ENCODE measurements around the gene KDM5A. TPM values are rescaled to one million over a fixed set of nuclear protein-coding genes. Genes with fewer than 3 reads are reported as not detected.
"Not testable (repeated sequence)": the region's sequence is repeated elsewhere in the genome, so short reads cannot be mapped to it uniquely, and the experiment has no call there.

KDM5A gene
- total RNA-seq, 1 experiment from 2014 or later: 43.0 TPM

DNA sequence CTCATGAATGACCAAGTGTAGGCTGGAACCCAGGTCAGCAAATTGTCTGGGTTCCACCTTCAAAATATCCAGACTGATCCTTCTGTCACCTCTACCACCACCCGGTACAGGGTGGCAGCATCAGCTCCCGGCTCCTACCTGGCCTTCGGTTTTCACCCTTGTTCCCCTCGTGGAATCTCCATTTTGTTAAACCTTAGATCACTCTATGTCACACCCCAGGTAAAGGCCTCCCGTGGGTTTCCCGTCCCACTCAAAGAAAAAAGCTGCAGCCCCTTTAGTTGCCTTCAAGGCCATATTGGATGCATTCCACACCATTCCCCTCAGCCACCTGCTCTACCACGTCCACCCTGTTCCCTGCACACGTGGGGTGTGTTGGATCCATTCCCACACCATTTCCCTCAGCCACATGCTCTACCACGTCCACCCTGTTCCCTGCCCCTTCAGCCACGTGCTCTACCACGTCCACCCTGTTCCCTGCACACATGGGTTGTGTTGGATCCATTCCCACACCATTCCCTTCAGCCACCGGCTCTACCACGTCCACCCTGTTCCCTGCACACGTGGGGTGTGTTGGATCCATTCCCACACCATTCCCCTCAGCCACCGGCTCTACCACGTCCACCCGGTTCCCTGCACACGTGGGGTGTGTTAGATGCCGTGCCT, 150.3 kb downstream of the KDM5A start:
- DNase-seq (ENCODE audit: low spot score): no peak

DNA sequence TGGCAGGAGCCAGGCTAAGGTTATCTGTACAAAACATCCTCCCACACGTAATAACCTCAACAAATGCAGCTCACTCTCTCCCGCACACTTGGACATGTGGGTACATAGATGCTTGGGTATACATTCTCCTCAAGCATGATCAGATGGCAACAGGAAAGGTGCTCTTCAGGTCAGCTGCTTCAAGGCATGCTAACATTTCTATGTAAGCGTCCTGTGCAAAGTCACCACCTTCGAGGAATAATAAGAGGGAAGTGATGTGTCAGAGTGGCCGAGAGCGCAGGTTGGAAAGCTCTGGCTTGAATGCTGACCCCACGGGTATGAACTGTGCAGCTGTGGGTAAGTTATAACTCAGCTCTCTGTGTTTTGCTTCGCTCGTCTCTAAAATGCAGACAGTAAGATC, 151.0 kb downstream of the KDM5A start:
- no peak for DNase-seq (ENCODE audit: low spot score)

DNA sequence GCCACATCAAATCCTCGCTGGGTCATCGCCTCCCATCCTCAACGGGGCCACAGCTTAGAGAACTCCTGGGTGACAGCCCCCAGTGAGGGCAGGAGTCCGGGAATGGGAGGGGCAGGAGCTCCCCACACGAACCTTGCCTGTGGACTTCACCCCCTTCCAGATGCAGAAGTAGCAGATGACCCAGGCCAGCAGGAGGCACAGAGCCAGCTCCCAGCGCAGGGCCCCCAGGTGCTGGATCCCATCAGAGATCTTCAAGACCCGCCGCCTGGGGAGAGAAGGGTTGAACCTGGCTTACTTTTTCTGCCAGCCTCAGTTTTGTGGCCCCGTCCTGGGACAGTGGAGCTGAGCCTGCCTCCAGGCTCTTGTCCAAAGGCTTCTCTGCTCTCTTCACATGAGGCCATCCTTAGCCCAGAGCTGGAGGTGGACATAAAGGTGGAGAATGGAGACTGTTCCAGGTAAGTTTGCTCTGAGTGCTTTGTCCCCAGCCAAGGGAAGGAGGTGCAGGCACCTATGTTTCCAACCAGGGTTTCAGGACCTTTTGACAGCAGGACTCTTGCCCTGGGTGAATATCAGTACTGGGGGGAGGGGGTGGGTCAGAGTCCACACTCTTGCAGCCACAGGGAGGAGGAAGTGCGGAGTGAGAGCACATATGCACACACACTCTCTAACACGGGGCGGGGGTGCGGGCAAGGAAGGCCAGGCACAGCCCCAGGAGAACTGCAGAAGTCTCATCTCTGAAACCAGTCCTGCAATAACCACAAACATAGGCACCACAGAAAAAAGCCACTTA, 151.9 kb downstream of the KDM5A start:
- DNase-seq (ENCODE audit: low spot score): no peak

DNA sequence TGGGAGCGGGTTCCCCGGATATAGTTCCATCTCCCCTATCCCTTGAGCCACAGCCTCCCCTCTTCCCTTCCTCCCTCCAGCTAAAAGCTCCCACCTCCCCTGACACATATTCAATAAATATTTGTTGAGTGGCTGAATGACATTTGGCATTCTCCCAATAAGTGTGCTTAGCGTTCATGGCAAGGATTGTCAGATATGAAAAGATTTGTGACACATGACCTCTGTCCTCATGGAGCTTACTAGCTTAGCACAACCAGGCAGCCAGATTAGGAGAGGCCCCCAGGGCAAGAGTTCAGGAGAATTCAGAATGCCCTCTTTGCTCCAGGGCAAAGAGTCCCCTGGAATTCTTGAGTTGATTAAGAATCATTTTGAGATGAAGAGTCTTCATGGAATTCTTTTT, 152.7 kb downstream of the KDM5A start:
- DNase-seq (ENCODE audit: low spot score): no peak

DNA sequence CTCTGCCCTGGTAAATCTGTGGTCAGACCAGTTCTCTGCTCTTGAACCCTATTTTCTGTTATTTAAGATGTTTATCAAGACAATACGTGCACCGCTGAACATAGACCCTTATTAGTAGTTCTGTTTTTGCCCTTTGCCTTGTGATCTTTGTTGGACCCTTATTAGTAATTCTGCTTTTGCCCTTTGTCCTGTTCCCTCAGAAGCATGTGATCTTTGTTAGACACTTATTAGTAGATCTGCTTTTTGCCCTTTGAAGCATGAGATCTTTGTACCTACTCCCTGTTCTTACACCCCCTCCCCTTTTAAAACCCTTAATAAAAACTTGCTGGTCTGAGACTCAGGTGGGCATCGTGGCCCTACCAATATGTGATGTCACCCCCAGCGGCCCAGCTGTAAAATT, 153.2 kb downstream of the KDM5A start:
- DNase-seq (ENCODE audit: low spot score): not testable (repeated sequence)

DNA sequence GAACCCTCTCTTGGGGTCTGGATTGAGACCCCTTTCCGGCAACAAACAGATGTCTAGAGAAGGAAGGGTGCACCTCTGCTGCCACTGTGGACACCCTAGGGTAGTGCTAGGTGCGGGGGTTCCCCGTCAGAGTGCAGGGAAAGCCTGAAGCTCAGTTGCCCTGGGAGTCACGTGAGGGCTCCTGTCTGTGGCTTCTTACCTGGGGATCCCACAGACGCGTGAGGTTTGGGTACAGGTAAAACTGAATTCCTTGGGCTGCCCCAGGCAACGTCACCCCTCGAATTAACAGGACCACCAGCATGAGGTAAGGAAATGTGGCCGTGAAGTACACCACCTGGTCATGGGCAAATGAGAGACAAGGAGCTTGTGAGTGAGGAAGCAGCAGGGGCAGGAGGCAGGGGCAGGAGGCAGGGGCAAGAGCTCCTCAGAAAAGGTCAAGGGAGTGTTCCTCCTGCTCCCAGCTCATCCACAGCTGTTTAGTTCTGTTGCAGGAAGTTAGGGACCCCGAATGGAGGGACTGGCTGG, 154.2 kb downstream of the KDM5A start:
- no peak for DNase-seq (ENCODE audit: low spot score)

DNA sequence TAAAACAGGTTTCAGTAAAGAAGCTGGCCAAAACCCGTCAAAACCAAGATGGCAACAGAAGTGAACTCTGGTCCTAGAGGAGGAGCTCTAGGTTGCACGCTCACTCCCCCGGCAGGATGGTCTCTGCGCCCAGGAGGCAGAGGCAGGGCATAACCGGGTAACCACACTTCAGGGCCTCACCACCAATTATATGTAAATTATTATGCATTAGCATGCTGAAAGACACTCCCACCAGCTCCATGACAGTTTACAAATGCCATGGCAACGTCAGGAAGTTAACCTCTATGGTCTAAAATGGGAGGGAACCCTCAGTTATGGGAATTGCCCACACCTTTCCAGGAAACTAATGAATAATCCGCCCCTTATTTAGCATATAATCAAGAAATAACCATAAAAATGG, 155.1 kb downstream of the KDM5A start:
- no peak for DNase-seq (ENCODE audit: low spot score)

DNA sequence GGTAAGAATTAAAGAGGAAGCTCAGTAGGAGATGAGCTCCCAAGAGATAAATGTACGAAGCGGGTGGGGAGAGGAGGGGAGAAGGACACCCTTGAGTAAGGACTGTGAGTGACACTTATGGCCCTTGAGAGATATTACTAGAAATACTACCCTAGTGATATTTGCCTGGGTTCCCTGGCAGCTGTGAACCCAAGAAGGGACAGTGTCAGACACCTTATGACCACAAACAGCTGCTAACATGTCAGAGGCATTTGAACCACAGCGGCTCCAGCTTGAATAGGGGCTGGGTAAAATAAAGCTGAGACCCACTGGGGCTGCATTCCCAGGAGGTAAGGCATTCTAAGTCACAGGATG, 155.5 kb downstream of the KDM5A start:
- DNase-seq (ENCODE audit: low spot score): no peak

DNA sequence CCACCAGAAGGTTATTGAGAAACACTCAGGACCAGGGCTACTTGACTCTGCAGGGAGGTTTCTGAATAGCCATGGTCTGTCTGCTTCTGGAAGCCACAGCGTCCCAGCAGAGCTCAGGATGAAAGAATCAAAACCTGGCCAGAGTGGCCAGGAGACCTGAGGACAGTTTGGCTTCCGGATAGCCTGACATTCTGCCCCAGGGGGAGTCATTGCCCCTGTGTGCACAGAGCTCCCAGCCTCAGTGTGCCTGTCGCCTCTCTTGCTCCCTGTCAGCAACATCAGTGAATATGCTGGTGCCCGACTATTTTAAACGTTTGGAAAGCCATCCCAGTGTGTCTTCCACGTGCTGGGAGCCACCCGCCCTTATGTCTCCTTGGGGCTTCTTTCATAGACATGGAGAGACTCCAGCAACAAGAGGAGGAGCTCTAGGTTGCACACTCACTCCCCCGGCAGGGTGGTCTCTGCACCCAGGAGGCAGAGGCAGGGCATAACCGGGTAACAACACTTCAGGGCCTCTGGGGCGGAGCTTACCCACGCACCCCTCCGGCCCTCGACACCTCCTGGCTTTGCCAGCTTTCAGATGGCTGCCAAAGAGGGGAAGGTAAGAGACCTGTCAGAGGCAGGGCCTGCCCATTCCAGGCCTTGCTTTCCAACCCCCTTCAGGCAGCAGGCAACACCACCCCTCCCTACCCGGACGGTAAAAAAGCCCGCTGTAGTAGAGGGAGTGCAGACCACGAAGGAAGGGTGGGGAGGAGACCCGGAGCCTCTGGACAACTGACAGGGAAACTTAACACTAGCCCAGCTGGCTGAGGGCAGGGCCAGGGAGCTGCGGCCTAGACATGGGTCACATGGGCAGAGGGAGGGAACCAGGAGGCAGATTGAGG, 156.1 kb downstream of the KDM5A start:
- DNase-seq (ENCODE audit: low spot score): no peak

DNA sequence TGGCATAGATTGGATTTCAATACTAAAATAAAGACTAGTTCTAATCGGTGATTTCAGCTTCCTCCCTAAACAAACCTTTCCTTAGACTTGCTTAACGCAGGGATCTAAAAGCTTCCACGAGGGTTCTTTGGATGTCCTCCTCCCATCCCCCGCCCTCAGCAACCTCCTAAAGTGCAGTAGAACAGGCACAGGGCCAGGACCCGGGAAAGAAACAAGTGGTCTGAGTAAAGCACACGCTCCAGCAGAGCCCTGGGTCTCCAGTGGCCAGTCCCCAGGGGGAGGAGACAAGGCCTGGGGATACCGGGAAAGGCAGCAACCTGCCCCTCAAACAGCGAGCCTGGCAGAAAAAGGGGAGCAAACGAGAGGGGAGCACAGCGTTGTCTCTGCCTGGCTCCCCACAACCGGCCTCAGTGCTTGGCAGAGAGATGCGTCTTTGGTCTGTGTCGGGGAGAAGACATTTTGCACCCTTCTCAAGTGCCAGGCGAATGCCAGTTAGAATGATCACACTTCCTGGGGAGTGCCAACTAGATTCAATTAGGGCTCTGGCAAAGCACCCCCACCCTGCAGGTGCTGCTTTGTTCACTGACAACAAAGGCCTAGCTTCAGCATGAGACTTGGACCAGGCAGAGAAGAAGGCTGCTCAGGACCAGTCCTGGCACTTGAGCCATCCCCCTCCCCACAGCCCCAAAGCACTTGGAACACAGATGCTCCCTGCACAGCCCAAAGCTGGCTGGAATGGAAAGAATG, 158.0 kb downstream of the KDM5A start:
- no peak for DNase-seq (ENCODE audit: low spot score)

Other genes with a start within 250 kb of the KDM5A start
- gene SLC6A12, start 175.2 kb downstream of the KDM5A start, total RNA-seq (2014; rRNA removed; shearing (Covaris generic)): 0.10 TPM in 1 of 2 replicates, not detected in the other
- 0.12 TPM in 1 of 2 replicates, not detected in the other for gene SLC6A13, start 126.5 kb downstream of the KDM5A start, total RNA-seq (2014; rRNA removed; shearing (Covaris generic))
- 12.4 and 14.5 TPM in 2 replicates for gene CCDC77, start 12.3 kb upstream of the KDM5A start, total RNA-seq (2014; rRNA removed; shearing (Covaris generic))
- gene B4GALNT3, start 70.6 kb upstream of the KDM5A start, total RNA-seq (2014; rRNA removed; shearing (Covaris generic)): 1.9 and 2.5 TPM in 2 replicates